HG03025 (cell line): Measurements from ENCODE around the gene SIN3B.

Source experiments
- ATAC-seq: cut with Tn5 transposase; IDR thresholded peaks from one replicate; pipeline ENCODE4 v1.9.1; 2021; ENCODE audit warnings: mild to moderate bottlenecking, moderate library complexity; ENCODE audit not compliant: unreplicated experiment, low FRiP score

Gene SIN3B

GRCh38 chr19:16887353-16888265 lies 58.4 kb downstream of the SIN3B start:
- no peak for ATAC-seq

DNA sequence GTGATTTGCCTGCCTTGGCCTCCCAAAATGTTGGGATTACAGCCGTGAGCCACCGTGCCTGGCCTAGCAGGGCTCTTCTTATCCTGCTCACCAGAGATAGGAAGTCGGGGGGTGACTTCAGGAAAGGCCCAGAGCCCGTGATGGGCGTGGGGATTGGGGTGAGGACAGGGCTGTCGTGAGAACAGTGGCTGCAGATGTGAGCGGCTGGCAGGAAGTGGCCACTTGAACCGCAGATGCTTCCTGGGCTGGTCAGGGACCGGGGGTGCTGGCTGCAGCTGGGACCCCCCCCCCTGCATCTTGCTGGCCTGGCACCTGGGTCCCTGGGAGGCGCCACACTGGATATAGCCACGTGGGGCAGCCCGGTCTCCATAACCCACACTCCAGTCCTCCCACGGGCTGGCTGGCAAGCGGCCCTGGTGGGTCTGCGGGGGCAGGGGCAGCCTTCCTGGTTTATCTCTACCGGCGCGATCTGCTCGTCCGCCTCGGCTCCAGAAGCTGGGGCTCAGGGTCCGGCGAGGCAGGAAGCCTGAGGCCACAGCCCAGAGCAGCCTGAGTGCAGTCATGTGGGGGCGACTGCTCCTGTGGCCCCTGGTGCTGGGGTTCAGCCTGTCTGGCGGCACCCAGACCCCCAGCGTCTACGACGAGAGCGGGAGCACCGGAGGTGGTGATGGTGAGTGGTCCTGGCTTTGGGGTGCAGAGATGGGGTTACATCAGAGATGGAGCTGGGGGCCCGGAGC lies 59.6 kb downstream of the SIN3B start, which contains the start of gene F2RL3:
Gene F2RL3, plus strand, starts transcription at position 371 of the 737 bp plus-strand sequence. Its CDS starts 191 bp downstream, at position 562.
- ATAC-seq: no peak

DNA sequence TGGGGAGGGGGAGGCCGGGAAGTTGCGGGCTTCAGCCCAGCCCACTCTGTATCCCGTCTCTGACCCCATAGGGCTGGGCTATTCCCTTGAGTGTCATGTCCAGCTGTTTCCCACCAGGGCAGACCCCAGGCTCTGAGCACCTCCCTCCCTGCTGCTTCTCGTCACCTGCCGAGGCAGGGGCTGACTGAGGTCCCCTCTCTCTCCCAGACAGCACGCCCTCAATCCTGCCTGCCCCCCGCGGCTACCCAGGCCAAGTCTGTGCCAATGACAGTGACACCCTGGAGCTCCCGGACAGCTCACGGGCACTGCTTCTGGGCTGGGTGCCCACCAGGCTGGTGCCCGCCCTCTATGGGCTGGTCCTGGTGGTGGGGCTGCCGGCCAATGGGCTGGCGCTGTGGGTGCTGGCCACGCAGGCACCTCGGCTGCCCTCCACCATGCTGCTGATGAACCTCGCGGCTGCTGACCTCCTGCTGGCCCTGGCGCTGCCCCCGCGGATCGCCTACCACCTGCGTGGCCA lies 60.2 kb downstream of the SIN3B start:
- ATAC-seq: no peak

DNA sequence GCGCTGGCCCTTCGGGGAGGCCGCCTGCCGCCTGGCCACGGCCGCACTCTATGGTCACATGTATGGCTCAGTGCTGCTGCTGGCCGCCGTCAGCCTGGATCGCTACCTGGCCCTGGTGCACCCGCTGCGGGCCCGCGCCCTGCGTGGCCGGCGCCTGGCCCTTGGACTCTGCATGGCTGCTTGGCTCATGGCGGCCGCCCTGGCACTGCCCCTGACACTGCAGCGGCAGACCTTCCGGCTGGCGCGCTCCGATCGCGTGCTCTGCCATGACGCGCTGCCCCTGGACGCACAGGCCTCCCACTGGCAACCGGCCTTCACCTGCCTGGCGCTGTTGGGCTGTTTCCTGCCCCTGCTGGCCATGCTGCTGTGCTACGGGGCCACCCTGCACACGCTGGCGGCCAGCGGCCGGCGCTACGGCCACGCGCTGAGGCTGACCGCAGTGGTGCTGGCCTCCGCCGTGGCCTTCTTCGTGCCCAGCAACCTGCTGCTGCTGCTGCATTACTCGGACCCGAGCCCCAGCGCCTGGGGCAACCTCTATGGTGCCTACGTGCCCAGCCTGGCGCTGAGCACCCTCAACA lies 60.8 kb downstream of the SIN3B start:
- ATAC-seq: no peak

- no peak for ATAC-seq
Measured at GRCh38 chr19:16890461-16891184, 61.4 kb downstream of the SIN3B start.

- ATAC-seq: no peak
Measured at GRCh38 chr19:16891696-16892382, 62.6 kb downstream of the SIN3B start.

DNA sequence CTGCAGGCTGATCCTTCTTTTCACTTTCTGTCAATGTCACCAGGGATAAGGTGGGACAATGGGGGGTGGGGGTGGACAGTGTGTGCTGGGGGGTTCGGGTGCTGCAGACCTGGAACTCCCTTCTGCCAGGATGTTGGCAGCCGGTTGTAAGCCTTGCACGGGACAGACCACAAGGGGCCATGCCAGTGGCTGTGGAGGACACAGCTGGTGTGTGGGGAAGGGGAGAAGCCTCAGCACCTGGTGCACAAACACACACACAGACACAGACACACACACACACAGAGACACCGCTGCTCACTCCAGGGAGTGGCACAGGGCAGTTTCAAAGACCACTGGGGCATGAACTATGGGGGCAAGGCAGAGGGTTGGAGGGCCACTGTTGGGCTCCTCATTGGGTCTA lies 63.2 kb downstream of the SIN3B start:
- no peak for ATAC-seq

- ATAC-seq: no peak
Measured at GRCh38 chr19:16892868-16893685, 63.9 kb downstream of the SIN3B start.

- ATAC-seq: no peak
Measured at GRCh38 chr19:16893686-16893989, 64.4 kb downstream of the SIN3B start.

DNA sequence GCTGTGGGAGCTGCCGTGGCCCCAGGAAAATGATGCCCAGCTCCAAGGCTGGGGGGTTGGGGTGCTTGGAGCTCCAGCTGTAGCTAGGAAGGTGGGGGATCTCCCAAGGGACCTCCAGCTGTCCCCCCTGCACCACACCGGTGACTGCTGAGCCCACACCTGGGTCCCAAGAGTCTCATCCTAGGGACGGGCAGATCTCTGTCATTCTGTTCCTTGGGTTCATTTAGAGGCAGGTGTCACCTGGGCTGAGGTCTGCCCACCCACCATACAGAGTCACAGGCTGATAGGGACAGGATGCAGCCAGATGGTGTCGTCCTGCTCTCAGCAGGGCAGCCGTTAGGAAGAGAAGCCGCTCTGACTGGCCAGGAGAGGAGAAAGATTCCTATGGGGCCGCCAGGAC lies 64.9 kb downstream of the SIN3B start:
- no peak for ATAC-seq

DNA sequence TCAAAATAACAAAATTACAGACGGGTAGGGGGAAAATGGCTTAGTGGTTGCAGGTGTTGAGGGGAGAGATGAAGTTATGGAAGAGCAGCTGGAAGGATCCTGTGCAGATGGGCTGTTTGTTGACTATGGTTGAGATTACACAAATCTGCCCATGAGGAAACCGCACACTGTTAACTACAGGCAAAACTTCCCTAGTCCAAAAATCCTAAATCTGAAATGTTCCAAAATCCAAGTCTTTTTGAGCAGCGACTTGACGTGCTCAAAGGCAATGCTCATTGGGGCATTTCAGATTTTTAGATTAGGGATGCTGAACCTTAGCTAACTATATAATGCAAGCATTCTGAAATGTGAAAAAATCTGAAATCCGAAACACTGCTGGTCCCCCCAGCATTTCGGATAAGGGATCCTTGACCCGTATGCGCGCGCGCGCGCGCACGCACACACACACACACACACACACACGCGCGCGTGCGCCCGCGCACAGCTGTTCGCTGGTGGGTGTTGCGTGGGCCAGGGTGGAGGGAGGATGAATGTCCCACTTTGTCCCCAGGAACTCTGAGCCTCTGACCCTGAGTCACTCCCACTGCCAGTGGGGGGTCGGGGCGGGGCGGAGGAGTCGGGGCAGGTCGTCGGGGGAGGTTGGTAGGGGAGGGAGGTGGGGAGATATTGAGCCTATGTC lies 66.4 kb downstream of the SIN3B start:
- no peak for ATAC-seq

GRCh38 chr19:16896146-16897028 lies 67.2 kb downstream of the SIN3B start:
- ATAC-seq: peak; percentile 23

DNA sequence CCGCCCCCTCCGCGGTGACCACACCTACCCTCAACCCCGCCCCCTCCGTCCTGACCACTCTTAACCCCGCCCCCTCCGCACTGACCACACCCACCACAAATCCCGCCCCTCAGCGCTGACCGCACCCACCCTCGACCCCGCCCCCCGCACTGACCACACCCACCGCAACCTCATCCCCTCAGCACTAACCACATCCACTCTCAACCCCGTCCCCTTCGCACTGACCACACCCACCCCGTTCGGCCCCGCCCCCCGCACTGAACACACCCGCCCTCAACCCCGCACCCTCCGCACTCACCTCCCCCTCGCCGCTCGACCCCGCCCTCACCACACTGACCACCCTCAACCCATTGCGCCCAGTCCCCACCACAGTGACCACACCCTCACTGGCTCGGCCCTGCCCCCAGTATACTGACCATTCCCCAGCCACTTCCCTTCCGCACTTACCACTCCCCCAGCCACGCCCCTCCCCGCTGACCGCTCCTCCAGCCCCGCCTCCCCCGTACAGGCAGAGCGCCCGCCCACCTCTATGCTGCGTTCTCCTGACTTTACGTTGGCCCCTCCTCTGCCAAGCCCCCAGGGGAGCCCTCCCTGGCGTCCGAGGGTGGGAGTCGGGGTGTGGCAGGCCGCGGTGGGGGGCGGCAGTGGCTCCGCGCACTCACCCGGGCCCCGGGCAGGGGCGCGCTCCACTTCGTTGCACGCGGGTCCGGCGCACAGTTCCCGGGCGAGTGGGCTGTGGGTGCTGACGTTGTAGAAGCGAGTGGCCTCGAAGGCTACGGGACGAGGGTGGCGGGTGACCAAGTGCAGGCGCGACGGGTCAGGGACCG lies 68.0 kb downstream of the SIN3B start:
- ATAC-seq: peak; percentile 48

- no peak for ATAC-seq
Measured at GRCh38 chr19:16897856-16898161, 68.6 kb downstream of the SIN3B start.

DNA sequence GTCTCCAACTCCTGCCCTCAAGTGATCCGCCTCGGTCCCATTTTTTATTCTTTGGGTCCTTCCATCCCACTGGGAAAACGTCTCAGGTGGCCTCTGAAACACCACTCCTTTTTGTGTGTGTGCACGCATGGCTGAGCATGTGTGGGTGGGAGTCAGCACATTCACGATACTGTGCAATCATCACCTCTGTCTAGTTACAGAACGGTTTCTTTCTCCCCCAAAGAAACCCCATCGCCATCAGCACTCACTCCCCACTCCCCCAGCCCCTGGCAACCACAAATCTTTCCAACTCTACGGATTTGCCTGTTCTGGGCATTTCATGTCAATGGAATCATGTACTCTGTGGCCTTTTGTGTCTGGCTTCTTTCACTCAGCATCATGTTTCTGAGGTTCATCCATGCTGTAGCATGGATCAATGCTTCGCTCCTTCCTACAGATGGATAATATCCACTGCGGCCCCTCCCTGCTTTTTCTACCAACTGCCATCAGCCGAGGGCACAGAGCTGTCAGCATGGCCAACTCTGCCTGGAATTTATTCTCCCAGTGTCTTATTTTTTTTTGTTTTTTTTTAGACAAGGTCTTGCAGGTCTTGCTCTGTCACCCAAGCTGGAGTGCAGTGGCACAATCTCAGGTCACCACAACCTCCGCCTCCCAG lies 69.3 kb downstream of the SIN3B start:
- no peak for ATAC-seq

DNA sequence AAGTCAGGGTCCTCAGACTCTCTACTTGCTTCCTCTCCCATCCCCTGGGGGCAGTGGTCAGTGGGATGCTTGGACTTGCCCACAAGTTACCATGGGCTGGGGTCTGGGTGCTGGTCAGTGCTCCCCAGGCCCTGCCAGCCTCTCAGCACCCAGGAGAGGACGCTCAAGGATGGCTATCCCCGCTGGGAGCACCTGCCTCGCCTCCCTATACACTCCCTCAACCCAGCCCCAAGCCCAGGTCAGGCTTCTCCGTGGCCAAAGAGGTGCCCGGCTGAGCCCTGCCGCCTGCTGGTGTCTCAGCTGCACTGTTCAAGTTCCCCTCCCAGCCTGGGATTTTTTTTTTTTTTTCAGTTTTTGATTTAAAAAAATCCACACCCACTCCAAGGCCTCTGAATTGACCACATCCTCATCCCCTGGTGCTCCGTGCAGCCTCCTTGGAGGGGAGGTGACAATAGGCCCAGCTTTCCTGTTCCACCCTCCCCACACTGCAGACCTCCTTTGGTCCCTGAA lies 70.4 kb downstream of the SIN3B start:
- ATAC-seq: no peak
